ENCODE data around the gene UNC45A.
A peak's percentile ranks its signal among the peaks of the same experiment; 100 is the strongest.

The UNC45A gene

DNA sequence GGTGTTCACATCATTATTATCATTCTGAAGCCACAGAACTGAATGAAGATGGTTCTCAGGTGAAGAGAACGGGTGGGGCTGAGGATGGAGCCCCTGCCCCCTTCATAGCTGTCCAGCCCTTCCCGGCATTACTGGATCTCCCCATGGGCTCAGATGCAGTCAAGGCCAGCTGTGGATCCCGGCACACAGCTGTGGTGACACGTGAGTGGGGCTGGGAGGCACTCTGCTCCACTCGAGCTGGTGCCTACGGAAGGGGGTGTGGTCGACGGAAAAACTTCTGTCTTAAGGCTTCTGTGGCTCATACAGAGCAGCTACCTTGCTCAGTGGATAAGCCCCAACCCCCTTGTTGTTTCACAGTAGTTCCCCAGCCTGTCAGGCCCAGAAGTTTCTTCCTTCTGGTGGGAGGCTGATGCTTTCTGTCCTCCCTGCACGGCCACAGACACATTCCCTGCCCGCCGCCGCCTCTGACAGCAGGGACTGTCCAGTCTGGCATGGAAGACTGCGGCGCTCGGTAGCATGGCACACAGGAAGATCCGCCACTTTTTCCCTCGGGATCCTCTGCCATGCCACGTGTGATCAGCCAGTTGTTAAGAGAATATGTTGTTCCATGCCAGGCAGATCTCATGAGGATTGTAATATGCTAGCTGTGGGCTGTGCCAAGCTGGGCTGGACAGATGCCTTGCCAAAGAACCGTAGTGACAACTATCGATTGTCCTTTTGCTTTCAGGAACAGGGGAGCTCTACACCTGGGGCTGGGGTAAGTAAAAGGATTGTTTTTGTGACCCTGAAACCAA lies 25.4 kb downstream of the UNC45A start:
- no peak for DNase-seq (ENCODE audit: low read depth)

DNA sequence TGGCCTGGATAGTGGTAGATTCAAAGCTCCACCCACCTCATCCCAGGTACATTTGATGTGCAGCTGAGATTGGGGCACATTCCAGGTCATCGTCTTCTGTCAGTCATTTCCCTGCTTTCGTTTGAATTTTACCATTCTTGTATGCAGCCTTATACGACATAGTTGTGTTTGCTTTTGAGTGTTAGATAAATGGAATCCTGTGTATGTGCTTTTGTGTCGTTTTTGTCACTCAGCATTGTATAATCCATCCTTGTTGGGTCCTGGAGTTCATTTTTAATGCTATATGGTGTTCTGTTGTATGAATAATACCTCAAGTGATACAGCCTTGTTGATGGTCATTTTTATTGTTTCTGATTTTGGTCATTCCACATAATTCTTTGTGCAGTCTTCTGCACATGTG lies 26.9 kb downstream of the UNC45A start:
- no peak for DNase-seq (ENCODE audit: low read depth)

DNA sequence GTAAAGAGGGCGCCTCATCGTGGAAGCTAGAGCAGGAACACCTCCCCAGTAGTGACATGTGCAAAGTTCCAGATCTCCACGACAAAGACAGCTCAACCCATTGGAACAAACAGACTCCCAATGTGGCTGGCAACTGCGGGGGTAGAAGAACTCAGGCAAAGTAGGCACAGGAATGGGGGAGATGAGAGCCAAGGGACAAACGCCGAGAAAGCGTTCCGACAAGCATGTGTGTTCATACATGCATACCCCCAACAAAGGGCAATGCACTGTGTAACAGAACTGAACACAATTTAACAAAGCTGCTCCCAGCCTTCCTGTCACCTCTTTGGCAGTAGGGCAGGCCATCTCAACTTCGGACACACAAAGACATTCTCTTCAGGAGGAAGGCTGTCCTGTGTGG lies 31.2 kb downstream of the UNC45A start:
- DNase-seq (ENCODE audit: low read depth): no peak

DNA sequence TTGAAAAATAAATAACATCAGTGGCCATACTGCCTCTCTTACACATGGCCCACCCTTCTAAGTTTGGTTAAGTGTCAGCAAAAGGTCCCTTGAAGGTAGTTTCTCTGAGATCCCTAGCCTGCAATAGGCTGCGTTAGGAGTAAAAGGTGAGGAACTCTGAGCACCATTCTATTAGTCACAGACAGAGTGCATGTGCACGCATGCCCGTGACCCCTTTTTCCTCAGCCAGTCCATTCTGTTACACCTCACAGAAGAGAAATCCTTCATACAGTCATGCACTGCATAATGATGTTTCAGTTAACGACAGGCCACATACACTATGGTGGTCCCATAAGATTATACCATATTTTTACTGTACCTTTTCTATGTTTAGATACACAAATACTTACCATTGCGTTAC lies 32.1 kb downstream of the UNC45A start:
- no peak for DNase-seq (ENCODE audit: low read depth)

DNA sequence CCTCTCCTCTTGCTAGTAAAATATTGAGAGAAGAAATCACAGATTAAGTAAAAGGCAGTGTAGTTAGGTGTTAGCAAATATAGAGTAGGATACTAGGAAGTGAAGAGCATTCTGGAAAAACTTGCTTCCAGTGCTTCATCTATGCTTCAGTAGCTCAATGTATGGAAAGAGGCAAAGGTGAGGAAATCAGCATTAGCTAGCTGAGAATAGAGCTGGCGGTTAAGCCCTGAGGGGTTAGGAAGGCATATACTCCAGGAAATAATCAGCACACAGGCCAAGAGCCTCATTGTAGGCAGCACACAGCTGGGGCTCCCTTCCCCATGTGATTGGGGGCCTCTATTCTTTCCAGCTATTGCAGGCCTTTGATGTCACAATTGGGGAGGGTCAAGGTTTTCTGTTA lies 33.3 kb downstream of the UNC45A start:
- DNase-seq (ENCODE audit: low read depth): no peak

DNA sequence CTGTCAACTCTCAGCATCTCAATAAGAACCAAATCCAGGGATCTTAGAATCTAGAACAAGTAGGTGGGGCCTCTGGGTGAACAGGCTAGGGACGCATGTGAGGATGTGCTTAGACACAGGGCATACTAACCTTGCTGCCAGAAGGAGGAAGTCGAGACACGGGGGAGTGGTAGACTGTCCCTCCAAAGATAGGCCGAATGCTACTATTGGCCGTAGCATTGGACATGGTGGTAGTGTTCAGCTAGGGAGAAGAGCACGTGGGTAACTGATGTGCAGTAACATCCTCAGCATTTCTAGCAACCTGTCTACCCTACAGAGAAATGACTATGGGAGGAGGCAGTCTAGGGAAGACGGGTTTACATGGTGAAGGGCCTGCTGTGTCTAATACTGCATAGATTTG lies 35.2 kb downstream of the UNC45A start:
- DNase-seq (ENCODE audit: low read depth): no peak

DNA sequence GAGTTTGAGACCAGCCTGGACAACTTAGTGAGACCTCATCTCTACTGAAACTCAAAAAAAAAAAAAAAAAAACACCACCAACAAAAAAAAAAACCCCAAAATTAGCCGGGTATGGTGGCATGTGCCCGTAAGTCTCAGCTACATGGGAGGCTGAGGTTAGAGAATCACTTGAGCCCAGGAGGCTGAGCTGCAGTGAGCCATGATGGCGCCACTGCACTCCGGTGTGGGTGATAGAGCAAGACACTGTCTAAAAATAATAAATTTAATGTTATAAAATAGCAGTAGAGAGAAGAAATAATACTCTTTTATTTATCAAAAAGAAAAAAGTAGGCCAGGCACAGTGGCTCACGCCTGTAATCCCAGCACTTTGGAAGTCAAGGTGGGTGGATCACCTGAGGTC lies 37.0 kb downstream of the UNC45A start:
- DNase-seq (ENCODE audit: low read depth): no peak

DNA sequence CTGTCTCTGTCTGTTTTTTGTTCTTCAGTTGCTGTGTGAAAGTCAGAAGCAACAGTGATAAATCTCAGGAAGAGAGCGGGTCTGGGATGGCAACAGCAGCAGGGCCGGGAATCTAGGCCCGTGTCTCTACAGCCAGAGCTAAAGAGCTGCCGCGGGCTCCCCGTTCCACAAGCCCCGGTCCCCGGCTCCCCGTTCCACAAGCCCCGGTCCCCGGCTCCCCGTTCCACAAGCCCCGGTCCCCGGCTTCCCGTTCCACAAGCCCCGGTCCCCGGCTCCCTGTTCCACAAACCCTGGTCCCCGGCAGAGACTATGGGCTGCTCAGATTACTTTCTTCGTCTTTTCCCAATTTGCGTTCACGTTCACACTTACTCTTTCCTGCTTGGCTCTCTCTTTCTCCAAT lies 39.1 kb downstream of the UNC45A start:
- DNase-seq (ENCODE audit: low read depth): no peak

DNA sequence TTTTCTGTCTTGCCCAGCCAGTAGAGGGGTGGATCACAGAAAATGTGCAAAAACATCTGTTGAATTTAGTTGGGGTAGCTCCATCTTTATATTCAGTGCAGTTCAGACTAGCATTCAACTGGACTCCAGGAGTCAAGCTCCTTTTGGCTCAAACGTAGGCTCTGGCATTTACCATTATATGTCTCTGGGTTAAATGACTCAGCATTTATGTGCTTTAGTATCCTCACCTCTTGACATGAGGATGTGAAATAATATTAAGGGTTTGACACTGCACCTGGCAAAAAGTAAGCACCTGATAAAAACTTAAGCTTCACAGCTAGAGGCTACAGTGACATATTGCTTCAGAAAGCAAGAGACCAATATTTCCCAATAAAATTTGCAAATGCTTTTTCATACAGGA lies 44.5 kb downstream of the UNC45A start:
- DNase-seq (ENCODE audit: low read depth): no peak

DNA sequence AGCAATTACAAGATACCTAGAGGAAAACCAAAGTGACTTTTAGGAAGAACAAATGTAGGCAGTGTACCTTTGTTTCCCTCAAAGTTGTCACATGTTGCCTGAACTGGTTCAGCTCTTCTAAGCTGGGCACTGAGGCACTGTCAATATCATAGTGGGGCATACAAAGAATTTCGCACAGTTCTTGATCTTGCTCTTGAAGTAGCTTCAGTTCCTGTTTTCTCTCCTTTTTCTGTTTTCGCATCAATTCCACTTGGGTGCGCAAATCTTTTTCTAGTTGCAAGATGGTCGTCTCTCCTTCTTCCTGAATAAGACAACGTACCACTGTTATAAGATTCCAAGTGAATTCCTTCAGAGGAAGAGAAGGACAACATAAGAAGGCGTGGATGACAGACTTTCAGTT lies 46.6 kb downstream of the UNC45A start:
- DNase-seq (ENCODE audit: low read depth): no peak

DNA sequence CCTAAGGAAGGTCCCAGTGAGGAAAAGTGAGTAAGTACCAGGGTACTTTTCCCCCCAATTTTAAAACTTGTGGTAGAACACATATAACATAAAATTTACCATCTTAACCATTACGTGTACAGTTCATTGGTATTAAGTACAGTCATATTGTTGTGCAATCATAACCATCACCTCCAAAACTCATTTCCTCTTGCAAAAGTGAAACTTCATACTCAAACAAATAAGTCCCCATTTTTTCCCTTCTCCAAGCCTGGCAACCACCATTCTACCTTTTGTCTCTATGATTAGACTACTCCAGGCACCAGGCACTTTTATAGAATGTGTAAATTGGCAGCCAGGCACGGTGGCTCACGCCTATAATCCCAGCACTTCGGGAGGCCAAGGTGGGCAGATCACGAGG lies 47.0 kb downstream of the UNC45A start:
- no peak for DNase-seq (ENCODE audit: low read depth)

DNA sequence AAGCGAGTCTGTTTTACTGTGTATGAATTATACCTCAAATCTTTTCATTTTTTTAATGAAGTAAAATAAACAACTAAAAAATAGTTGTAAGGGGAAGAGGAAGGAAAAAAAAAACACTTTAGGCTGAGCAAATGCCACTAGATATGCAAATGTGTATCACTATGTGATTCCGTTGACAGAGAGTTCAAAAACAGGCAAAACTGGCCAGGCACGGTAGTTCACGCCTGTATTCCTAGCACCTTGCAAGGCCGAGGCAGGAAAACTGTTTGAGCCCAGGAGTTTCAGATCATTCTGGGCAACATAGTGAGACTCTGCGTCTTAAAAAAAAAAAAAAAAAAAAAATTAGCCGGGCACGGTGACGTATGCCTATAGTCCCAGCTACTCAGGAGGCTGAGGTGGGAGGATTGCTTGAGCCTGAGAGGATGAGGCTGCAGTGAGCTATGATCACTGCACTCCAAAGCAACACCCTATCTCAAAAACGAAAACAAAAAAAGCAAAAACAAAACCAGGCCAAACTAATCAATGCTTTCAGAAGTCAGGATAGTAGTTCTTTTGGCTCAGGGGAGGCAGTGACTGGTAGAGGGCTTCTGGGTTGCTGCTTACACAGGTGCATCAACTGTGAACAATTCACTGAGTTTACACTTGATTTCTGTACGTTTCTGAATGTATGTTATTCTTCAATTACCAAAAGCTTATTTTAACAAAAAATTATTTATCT lies 51.9 kb downstream of the UNC45A start:
- no peak for DNase-seq (ENCODE audit: low read depth)

DNA sequence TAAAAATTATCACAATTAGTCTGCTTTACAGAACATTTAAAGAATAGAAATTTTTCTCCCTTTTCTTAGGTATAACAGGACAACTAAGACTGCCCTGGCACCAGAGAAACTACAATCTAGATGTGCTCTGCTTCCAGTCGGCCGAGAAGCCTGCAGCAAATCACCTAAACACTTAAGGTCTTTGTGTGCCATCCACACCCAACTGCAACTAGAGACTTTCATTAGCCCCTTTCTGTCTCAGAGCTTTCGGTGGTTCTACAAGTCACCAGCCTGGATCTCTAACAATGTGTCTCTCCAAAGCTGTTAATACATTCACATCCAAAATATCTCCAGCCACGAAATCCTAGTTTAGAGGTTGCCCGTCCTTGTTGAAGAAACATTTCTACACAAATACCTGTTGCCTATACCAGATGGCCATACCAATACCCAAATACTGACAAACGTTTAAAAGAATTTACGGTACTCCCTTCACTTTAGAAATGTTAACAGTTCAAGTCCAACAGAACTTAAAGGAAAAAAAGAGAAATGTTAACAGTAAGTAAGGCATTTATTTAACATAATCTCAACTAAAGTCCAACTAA lies 52.6 kb downstream of the UNC45A start:
- DNase-seq (ENCODE audit: low read depth): no peak

DNA sequence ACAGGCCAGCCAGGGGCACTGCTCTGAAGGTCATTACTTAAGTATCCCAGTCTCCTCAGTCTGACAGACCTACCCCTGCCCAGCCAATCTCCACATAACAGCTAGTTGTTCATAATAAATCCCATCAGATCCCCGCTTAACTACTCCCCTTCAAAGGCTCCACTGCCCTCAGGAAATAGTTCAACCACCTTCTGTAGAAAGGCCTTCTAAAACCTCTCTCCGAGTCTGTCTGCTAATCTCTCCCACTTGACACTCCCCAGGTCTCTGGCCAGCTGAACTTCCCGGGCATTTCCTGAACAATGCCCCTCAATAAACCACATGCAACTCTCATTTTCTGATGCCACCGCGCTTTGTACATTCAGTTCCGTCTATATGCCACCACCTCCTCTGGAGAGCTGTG lies 53.2 kb downstream of the UNC45A start:
- no peak for DNase-seq (ENCODE audit: low read depth)

DNA sequence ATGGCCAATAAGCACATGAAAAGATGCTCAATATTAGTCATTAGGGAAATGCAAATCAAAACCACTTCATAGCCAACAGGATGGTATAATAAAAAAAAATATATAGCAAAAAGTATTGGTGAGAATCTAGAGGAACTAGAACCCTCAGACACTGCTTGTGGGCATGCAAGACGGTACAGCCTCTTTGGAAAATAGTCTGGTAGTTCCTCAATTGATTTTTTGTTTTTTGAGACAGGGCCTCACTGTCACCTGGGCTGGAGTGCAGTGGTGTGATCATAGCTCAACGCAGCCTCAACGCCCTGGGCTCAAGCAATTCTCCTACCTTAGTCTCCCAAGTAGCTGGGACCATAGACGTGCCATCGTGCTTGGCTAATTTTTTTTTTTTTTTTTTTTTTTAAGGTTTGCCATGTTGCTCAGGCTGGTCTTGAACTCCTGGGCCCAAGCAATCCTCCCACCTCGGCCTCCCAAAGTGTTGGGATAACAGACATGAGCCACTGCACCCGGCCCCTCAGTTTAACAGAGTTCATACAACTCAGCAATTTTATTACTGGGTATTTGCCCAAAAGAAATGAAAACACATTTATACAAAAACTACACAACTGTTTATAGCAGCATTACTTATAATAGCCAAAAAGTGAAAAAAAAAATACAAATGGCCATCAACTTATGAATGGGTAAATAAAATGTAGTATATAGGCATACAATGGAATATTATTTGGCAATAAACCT lies 54.1 kb downstream of the UNC45A start:
- DNase-seq (ENCODE audit: low read depth): no peak

DNA sequence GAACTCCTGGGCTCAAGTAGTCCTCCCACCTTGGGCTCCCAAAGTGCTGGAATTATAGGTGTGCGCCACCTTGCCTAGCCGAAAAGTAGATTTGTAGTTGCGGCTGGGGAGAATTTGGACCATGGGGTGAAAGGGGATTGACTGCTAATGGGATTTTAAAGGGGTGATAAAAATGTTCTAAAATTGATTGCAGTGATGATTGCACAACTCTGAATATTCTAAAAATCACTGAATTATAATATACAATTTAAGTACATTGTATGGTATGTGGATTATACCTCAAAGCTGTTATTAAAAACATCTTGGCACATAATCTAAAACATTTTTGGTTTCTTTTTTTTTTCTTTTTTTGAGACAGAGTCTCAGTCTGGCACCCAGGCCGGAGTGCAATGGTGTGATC lies 55.4 kb downstream of the UNC45A start:
- no peak for DNase-seq (ENCODE audit: low read depth)

DNA sequence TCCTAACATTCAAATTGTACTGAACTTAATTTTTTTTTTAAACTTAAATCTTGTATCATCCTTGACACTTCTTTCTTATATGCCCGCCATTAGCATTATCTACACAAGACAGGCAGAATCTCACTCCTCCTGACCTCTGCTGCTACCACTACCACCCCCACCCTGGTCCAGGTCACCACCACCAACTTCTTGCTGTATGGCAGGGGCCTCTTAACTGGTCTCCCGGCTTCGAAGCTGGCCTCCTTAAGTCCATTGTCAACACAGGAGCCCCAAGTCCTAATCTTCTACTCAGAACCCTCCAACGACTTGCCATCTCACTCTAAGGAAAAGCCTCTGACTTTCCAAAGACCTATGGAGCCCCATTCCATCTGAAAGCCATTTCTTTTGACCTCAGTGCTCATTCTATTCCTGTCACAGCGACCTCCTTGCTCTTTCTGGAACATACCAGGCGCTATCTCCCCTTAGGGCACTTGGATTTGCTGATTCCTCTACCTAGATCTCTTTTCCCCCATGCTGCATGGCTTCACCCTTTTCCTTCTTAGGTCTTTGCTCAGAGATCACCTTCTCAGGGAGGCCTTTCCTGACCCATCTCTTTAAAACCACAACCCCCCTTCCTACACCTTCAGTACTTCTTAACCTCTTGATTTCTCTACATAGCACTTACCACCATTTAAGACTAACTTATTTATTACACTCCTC lies 56.7 kb downstream of the UNC45A start:
- no peak for DNase-seq (ENCODE audit: low read depth)

DNA sequence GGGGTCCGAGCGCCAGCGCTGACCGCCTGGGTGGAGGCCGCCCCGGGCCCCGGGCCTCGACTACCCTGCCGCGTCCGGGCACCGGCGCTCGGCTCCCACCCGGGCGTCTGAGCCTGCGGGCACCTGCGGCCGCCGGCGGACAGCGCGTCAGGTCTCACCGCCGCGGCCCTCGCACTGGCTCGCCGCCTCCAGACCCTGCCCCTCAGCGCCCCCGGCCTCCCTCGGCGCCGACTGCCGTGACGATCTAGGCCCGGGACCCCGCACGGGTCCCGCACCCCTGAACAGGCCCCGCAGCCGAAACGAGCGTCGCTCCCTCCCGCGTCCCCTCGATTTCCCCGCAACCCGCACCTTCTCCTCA lies 59.0 kb downstream of the UNC45A start:
- DNase-seq (ENCODE audit: low read depth): peak; percentile 0

DNA sequence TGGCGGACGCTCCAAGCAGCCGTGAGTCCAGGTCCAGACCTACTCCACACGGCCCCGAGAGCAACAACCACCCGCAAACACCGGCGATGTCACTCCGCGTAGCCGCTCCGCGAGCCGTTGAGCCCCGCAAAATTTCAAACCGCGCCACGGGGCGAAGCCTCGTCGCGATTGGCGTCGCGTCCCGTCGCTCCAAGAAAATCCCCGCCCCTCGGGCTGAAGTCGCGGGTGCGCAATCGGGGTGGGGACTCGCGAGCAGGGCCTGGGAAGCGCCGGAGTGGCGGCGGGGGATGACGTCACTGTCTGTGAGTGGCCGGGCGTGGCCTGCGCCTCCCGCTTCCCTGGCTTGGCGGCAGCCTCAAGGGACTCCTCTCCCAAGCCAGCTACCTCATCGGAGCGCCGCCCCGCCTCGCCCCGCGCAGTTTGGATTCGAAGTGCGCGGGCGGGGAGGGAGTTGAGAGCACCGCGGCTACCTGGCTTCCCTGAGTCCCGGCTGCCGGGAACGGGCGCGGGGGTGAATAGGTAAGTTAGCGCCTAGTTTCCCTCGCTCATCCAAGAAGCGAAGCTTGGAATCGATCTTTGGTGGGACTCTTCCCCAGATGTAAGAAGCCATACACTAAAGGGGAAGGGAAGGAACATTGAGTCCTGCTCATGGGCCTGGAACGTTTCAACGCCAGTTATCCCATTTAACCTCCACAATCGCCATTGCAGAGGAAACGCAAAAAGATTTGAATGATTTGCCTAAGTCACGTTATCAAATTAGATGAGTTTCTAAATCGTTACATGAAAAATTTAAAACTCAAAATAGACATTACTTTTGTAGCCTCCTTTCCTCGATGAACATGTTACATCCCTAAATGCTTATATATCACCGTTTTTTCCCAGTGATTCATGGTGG lies 59.6 kb downstream of the UNC45A start, which contains the start of gene PRC1:
Gene PRC1 (minus strand): TSS at position 119 of the 895 bp plus-strand sequence. CDS start 118 bp downstream, at position 1.
- peak; percentile 95 for DNase-seq (ENCODE audit: low read depth)

DNA sequence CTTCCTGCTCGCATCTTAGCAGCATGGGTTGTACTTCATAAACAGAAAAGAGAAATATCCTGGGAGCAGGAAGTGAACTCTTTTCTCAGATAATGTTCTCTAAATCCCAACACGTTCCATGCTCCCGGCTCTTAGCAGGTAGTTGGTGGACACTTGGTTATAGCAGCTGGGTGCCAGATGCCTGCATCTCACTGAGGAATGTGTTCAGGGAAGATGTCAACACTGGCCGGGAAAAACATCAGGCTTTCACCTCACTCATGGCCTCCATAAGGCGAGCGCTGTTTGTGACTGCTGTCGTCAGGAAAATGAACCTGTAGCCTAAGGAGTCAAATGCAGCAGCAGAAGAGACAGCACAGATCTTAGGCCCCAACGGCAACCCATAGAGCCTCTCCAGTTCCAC lies 63.7 kb downstream of the UNC45A start:
- no peak for DNase-seq (ENCODE audit: low read depth)

DNA sequence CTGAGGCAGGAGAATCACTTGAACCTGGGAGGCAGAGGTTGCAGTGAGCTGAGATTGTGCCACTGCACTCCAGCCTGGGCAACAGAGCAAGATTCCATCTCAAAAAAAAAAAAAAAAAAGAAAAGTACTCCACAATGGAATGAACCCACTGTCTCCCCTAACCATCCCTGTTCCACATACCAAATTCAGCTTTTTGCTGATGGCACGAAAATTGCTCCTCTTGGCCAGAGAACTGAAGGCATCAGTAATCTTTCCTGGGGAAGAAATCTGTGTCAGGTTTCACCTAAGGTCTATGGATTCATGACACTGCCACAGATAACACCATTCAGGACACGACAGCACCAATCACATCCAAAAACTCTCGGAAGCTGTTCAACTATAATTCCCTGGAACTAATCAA lies 66.1 kb downstream of the UNC45A start:
- no peak for DNase-seq (ENCODE audit: low read depth)

Data from activated T-helper 9 cell treated with anti-CD3 and anti-CD28 coated beads, Interleukin-2, amount 50 U/mL, for 16 hours (primary cell).